Thymus (tissue), 11 donors: ENCODE data around the gene TM9SF4. TPM values are rescaled to one million over a fixed set of nuclear protein-coding genes. Genes with fewer than 3 reads are reported as not detected.

ENCODE experiments used
- DNase-seq, 9 donors: peaks; one replicate each; pipeline ENCODE4 v3.0.0-alpha.2; 2013; ENCODE audit warnings: low spot score in 9 of 9, low read depth in 6 of 9, missing footprints in 1 of 9
- H3K27ac ChIP-seq, 2 donors: one replicate each; pipeline ENCODE4 v1.5.1; 2013; ENCODE audit warnings: control low read depth in 1 of 2, low read depth in 1 of 2, low read length in 1 of 2, mild to moderate bottlenecking in 1 of 2, moderate library complexity in 1 of 2
- H3K27me3 ChIP-seq, 2 donors: one replicate each; pipeline ENCODE4 v1.5.1; 2013; ENCODE audit warnings: low read length in 1 of 2; ENCODE audit not compliant: control insufficient read depth in 2 of 2, insufficient read depth in 1 of 2
- H3K36me3 ChIP-seq, 2 donors: one replicate each; pipeline ENCODE4 v1.5.1; 2013; ENCODE audit warnings: low read length in 1 of 2, mild to moderate bottlenecking in 1 of 2, moderate library complexity in 1 of 2; ENCODE audit not compliant: control insufficient read depth in 2 of 2, insufficient read depth in 2 of 2
- H3K4me1 ChIP-seq, 2 donors: one replicate each; pipeline ENCODE4 v1.5.1; 2013; ENCODE audit warnings: low read length in 2 of 2; ENCODE audit not compliant: control insufficient read depth in 2 of 2, insufficient read depth in 2 of 2
- H3K4me3 ChIP-seq, 2 donors: one replicate each; pipeline ENCODE4 v1.5.1; 2013; ENCODE audit warnings: low read length in 2 of 2, control low read depth in 1 of 2, mild to moderate bottlenecking in 1 of 2
- H3K9me3 ChIP-seq, 2 donors: one replicate each; pipeline ENCODE4 v1.5.1; 2013; ENCODE audit warnings: low read length in 1 of 2, mild to moderate bottlenecking in 1 of 2; ENCODE audit not compliant: control insufficient read depth in 2 of 2, insufficient read depth in 1 of 2
- WGBS: extraction: QIAGEN DNeasy Blood & Tissue Kit; methylation state at CpG from one replicate; pipeline ENCODE4 v1.1.7; 2013; 5-methylcytosine and 5-hydroxymethylcytosine counted together
- polyA plus RNA-seq: library from polyadenylated mRNA; stranded (reverse); fragments of 200-250 nt; gene quantifications from one replicate; pipeline ENCODE4 v1.2.3, GENCODE V29; 2013
- total RNA-seq: library from RNA; stranded (reverse); fragments of 120-200 nt; gene quantifications from one replicate; pipeline ENCODE4 v1.2.4, GENCODE V29; 2013
- donor health status: healthy.

TM9SF4 gene
- total and polyA plus RNA-seq, 2 donors = 13.6 to 18.7 TPM

DNA sequence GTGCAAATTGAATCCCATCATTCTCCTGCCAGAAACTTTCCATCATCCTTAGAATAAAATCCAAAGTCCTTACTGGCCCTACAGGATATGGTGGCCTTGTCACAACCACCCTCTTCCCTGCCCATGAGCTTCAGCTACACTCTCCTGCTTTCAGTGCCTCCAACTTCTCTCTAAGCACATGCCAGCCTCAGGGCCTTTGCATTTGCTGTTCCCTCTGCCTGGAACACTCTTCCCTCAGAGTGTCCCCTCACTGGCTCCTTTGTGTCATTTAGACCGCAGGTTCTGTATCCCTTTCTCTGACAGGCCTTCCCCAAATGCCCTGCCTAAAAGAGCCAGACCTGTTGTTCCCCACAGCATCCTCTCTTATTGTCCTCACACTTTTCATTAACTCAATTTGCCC, 39.2 kb upstream of the TM9SF4 start:
- Histone ChIP-seq H3K27ac (no peak overlapping the region), H3K9me3 (no peaks in the 10 kb centered on the region), H3K36me3 (no peaks in the 10 kb centered on the region), H3K4me1 (peaks cover 0 to 6% of the 10 kb centered on the region in 2 donors), H3K27me3 (no peaks in the 10 kb centered on the region), H3K4me3 (no peak overlapping the region)
- no peak for DNase-seq
- 96% methylated on average over 1 of the region's 1 CpG for WGBS

- no peaks in the 10 kb centered on the region for H3K36me3 ChIP-seq
- no peak overlapping the region for H3K27ac ChIP-seq
- 86% methylated on average over 4 of the region's 4 CpGs for WGBS
- H3K4me1 ChIP-seq = peaks cover 0 to 6% of the 10 kb centered on the region in 2 donors
- no peaks in the 10 kb centered on the region for H3K27me3 ChIP-seq
- H3K4me3 ChIP-seq = no peak overlapping the region
- H3K9me3 ChIP-seq = no peaks in the 10 kb centered on the region
- DNase-seq = no peak
These were observed 38.8 kb upstream of the TM9SF4 start for GRCh38 chr20:32070690-32071213.

- Histone ChIP-seq H3K4me3 (no peak overlapping the region), H3K27me3 (no peaks in the 10 kb centered on the region), H3K36me3 (no peaks in the 10 kb centered on the region), H3K4me1 (peaks cover 0 to 6% of the 10 kb centered on the region in 2 donors), H3K27ac (no peak overlapping the region), H3K9me3 (no peaks in the 10 kb centered on the region)
- DNase-seq = no peak
- 97% methylated on average over 17 of the region's 17 CpGs for WGBS
These were observed 37.9 kb upstream of the TM9SF4 start for GRCh38 chr20:32071395-32072167.

DNA sequence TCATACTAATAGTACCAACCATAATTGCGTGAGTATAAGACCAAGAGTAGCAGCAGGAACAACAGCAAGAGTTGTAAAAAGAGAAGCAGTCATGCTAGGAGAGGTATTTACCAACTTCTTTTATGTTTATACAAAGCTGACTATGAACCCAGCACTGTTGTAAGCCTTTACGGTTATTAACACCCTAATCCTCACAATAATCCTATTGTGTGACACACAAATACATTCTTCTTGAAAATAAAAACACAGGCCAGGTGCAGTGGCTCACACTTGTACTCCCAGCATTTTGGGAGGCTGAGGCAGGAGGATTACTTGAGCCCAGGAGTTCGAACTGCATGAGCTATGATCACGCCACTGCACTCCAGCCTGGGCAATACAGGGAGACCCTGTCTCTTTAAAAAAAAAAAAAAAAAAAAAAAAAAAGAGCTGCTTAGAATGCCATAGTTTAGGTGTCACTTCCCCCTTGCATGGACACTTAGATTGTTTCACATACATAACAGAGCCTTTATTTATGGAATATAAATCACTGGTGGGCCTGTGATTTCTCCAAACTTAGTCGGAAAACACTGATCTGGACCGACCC, 37.3 kb upstream of the TM9SF4 start:
- no peaks in the 10 kb centered on the region for H3K36me3 ChIP-seq
- H3K27me3 ChIP-seq = no peaks in the 10 kb centered on the region
- peaks cover 0 to 6% of the 10 kb centered on the region in 2 donors for H3K4me1 ChIP-seq
- WGBS = 97% methylated on average over 6 of the region's 6 CpGs
- H3K9me3 ChIP-seq = no peaks in the 10 kb centered on the region
- H3K4me3 ChIP-seq = no peak overlapping the region
- no peak overlapping the region for H3K27ac ChIP-seq
- no peak for DNase-seq

GRCh38 chr20:32075534-32075933, 34.0 kb upstream of the TM9SF4 start:
- Histone ChIP-seq H3K4me3 (no peak overlapping the region), H3K36me3 (no peaks in the 10 kb centered on the region), H3K9me3 (no peaks in the 10 kb centered on the region), H3K27ac (no peak overlapping the region), H3K27me3 (no peaks in the 10 kb centered on the region), H3K4me1 (peaks cover 0 to 3% of the 10 kb centered on the region in 2 donors)
- 96% methylated on average over 1 of the region's 1 CpG for WGBS
- DNase-seq = no peak

DNA sequence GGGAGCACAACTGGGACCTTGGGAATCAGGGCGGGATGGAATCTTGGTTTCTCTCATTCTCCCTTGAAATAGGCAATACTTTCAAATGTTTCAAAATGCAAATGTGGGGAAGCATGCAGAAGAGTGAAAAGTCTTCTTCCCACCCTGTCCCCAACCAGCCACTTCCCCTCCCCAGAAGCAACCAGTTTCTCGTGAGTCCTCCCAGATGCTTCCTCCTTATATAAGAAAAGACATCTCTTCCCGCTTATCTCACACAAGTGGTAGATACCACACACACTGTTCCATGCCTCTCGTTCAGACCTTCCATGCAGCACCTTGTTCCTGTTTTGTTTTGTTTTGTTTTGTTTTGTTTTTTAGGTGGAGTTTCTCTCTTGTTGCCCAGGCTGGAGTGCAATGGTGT, 32.3 kb upstream of the TM9SF4 start:
- Histone ChIP-seq H3K27ac (no peak overlapping the region), H3K9me3 (no peaks in the 10 kb centered on the region), H3K27me3 (no peaks in the 10 kb centered on the region), H3K36me3 (no peaks in the 10 kb centered on the region), H3K4me3 (no peak overlapping the region), H3K4me1 (no peaks in the 10 kb centered on the region)
- no peak for DNase-seq
- 29% methylated on average over 4 of the region's 4 CpGs for WGBS

- WGBS = 88% methylated on average over 5 of the region's 5 CpGs
- H3K36me3 ChIP-seq = no peaks in the 10 kb centered on the region
- no peak overlapping the region for H3K27ac ChIP-seq
These were observed 31.2 kb upstream of the TM9SF4 start for GRCh38 chr20:32078322-32078721.

GRCh38 chr20:32078791-32079190, 30.7 kb upstream of the TM9SF4 start:
- Histone ChIP-seq H3K27me3 (peaks cover 0 to 3% of the 10 kb centered on the region in 2 donors), H3K36me3 (no peaks in the 10 kb centered on the region), H3K9me3 (no peaks in the 10 kb centered on the region), H3K4me3 (no peak overlapping the region), H3K27ac (no peak overlapping the region), H3K4me1 (no peaks in the 10 kb centered on the region)
- no peak for DNase-seq

More at GRCh38 chr20:32078322-32078721, 31.2 kb upstream of the TM9SF4 start:
- H3K4me1 ChIP-seq = no peaks in the 10 kb centered on the region
- H3K27me3 ChIP-seq = no peaks in the 10 kb centered on the region
- no peak for DNase-seq
- no peaks in the 10 kb centered on the region for H3K9me3 ChIP-seq
- H3K4me3 ChIP-seq = no peak overlapping the region

GRCh38 chr20:32079655-32080109, 29.8 kb upstream of the TM9SF4 start:
- Histone ChIP-seq H3K9me3 (no peaks in the 10 kb centered on the region), H3K27ac (no peak overlapping the region), H3K36me3 (no peaks in the 10 kb centered on the region), H3K4me1 (no peaks in the 10 kb centered on the region), H3K4me3 (no peak overlapping the region), H3K27me3 (peaks cover 0 to 5% of the 10 kb centered on the region in 2 donors)
- 97% methylated on average over 8 of the region's 8 CpGs for WGBS
- DNase-seq = no peak
